Adrenal gland (tissue), 5 donors: ENCODE results near the gene M1AP.

Experiments used
- CTCF ChIP-seq, 6 experiments: fragments of 450-650 bp in 4 of 6; fragments of 200-600 bp in 2 of 6; sonication (generic) in 1 of 6; IDR thresholded peaks; 1 replicate in 5 of 6; 2 replicates in 1 of 6; pipeline versions ENCODE4 v1.5.1 to v1.8.0; 2016 to 2021; ENCODE audit warnings: antibody characterized with exemption in 6 of 6, mild to moderate bottlenecking in 2 of 6, moderate library complexity in 1 of 6
- POLR2A ChIP-seq, 2 donors: fragments of 450-650 bp; IDR thresholded peaks; one replicate each; pipeline ENCODE4 v1.6.1; 2017; ENCODE audit warnings: antibody characterized with exemption in 2 of 2, mild to moderate bottlenecking in 2 of 2, moderate library complexity in 1 of 2
- donor health status: DM: no; HTN: no; CAD: no.

DNA sequence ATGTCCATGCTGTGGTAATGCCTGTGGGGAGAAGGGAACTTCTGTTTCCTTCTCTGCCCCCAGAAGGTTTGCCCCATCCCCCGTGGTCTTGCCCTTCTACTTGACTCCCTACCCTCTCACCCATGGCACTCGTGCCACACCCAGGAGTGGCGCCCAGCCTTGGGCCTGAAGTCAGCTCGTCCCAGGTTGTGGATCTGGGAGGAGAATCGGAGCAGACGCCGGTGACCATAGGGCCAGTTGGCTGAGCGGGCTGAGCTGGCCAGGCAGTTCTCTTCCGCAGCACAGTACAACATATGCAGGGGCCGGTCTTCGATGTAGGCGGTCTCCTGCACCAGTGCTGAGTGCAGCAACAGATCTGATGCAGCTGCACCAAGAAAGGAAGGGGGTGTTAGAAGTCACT lies 113.7 kb downstream of the M1AP start:
- TF ChIP-seq CTCF (IDR thresholded peaks at IDR 0.05) (no peak), POLR2A (IDR thresholded peaks at IDR 0.05) (no peak)
